Measurements from ENCODE around the gene ARAP1. TPM values are rescaled to one million over a fixed set of nuclear protein-coding genes. Genes with fewer than 3 reads are reported as not detected.

Gene ARAP1
- total and polyA plus RNA-seq, 3 experiments from 2014 or later: 39.8 to 64.0 (median 61.2) TPM

- Mint-ChIP-seq H3K4me1 (peaks cover 38 to 68% (median 40%) of the 10 kb centered on the region in 3 donors), H3K9me3 (peaks cover 0 to 1% (median 0%) of the 10 kb centered on the region in 5 donors), H3K27ac (peak overlapping the region in 5 of 8 donors; percentile 42 to 54 (median 52)), H3K4me3 (no peak overlapping the region), H3K36me3 (peaks cover 7 to 49% (median 11%) of the 10 kb centered on the region in 3 donors), H3K27me3 (peaks cover 0 to 9% of the 10 kb centered on the region in 2 donors)
- ChIA-PET POLR2A (no interaction called here), CTCF (interaction anchor here (1.1 to 4.1 kb wide), 8 partner anchors 10 to 452 kb away, joined by 3 to 42 read pairs (median 6); partner anchors contain the start of genes FCHSD2 and STARD10)
- peaks cover 5% of the 10 kb centered on the region for H3K36me3 ChIP-seq (ENCODE audit: insufficient read depth, low read length)
- H3K4me1 ChIP-seq (ENCODE audit: insufficient read depth, low read length): peaks cover 19% of the 10 kb centered on the region
- DNase-seq: no peak
- no peaks in the 10 kb centered on the region for H3K9me3 ChIP-seq (ENCODE audit: low read length)
- H3K27ac ChIP-seq (ENCODE audit: low read depth, low read length): no peak overlapping the region
- no peaks in the 10 kb centered on the region for H3K27me3 ChIP-seq (ENCODE audit: insufficient read depth, low read length, poor library complexity, severe bottlenecking)
- no peak overlapping the region for H3K4me3 ChIP-seq (ENCODE audit: low read length)
Observed at GRCh38 chr11:72726266-72727220, 25.7 kb downstream of the ARAP1 start.

DNA sequence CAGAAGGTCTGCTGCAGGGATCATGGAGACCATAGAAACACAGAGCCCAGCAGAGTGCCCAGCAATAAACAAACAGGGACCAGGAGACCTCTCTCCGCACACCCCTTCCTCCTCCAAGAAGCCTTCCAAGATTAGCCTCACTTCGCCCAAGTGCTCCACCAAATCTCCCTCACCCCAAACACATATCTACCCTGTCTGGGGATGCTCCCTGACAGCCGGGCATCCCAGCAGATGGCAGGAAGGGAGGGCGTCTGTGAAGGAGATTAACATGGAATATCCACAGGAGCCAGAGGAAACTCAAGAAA is 26.5 kb downstream of the ARAP1 start:
- Mint-ChIP-seq H3K36me3 (peaks cover 4 to 44% (median 7%) of the 10 kb centered on the region in 3 donors), H3K27ac (peak overlapping the region in 7 of 8 donors; percentile 87 to 95 (median 90)), H3K9me3 (peaks cover 0 to 1% (median 0%) of the 10 kb centered on the region in 5 donors), H3K4me1 (peaks cover 44 to 73% (median 47%) of the 10 kb centered on the region in 3 donors), H3K27me3 (peaks cover 0 to 9% of the 10 kb centered on the region in 2 donors), H3K4me3 (peak overlapping the region in 1 of 7 donors; percentile 65)
- Histone ChIP-seq H3K4me3 (ENCODE audit: low read length) (no peak overlapping the region), H3K4me1 (ENCODE audit: insufficient read depth, low read length) (peaks cover 28% of the 10 kb centered on the region), H3K36me3 (ENCODE audit: insufficient read depth, low read length) (peaks cover 5% of the 10 kb centered on the region), H3K27me3 (ENCODE audit: insufficient read depth, low read length, poor library complexity, severe bottlenecking) (no peaks in the 10 kb centered on the region), H3K27ac (ENCODE audit: low read depth, low read length) (peak overlapping the region; percentile 29), H3K9me3 (ENCODE audit: low read length) (no peaks in the 10 kb centered on the region)
- POLR2A ChIA-PET: interaction anchor here (0.6 to 1.4 kb wide), 8 partner anchors 11 to 417 kb away, joined by 3 to 10 read pairs (median 4); partner anchors contain the start of genes FCHSD2 and STARD10
- CTCF ChIA-PET: interaction anchor here (0.6 to 4.3 kb wide), 34 partner anchors 8 to 452 kb away, joined by 3 to 62 read pairs (median 4); partner anchors contain the start of genes ARAP1 and STARD10
- DNase-seq: no peak

DNA sequence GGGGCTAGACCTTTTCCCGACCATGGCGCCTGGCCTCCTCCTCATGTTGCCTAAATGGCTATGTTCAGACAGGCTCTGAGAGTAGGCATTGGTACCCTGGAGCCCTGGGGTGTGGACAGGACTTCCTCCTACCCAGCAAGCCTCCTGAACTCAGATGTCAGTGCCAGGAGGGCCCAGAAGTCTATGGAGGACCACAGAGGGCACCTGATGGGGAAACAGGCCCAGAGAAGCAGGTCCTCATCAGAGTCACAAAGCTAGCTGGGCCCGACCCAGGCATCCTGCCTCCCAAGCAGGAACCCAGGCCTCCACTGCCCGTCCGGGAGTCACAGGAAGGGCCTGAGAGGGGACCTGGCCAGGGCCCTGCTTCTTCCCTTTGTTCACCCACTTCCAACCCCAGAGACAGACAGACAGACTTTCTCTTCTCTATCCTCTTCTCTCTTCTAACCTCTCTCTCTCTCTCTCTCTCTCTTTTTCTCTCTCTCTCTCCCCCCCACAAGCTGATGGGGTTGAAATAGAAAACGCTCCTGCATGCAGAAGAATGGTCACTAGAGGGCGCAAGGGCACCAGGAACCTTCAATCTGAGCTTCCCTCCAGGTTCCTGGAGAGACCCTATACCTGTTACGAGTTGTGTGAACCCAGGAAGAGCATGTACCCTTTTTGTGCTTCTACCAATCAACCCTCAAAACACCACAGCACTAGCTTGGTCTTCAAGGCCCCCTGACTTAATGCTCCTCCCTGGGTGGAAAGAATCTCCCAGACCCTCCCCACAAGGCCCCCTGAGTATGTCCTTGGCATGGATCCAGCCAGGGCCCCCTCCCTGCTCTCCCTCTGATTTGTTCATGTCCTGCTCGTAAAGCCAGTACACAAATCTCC is 27.1 kb downstream of the ARAP1 start:
- Mint-ChIP-seq H3K27me3 (peaks cover 0 to 9% of the 10 kb centered on the region in 2 donors), H3K4me1 (peaks cover 48 to 78% (median 51%) of the 10 kb centered on the region in 3 donors), H3K36me3 (peaks cover 3 to 47% (median 5%) of the 10 kb centered on the region in 3 donors), H3K9me3 (peaks cover 0 to 1% (median 0%) of the 10 kb centered on the region in 5 donors), H3K27ac (peak overlapping the region; percentile 76 to 97 (median 90)), H3K4me3 (peak overlapping the region in 6 of 7 donors; percentile 12 to 82 (median 60))
- Histone ChIP-seq H3K9me3 (ENCODE audit: low read length) (no peaks in the 10 kb centered on the region), H3K27me3 (ENCODE audit: insufficient read depth, low read length, poor library complexity, severe bottlenecking) (no peaks in the 10 kb centered on the region), H3K36me3 (ENCODE audit: insufficient read depth, low read length) (peaks cover 5% of the 10 kb centered on the region), H3K27ac (ENCODE audit: low read depth, low read length) (peak overlapping the region; percentile 29), H3K4me1 (ENCODE audit: insufficient read depth, low read length) (peaks cover 34% of the 10 kb centered on the region), H3K4me3 (ENCODE audit: low read length) (no peak overlapping the region)
- ChIA-PET CTCF (interaction anchor here (0.6 to 4.3 kb wide), 35 partner anchors 8 to 453 kb away, joined by 3 to 62 read pairs (median 4); partner anchors contain the start of genes ARAP1 and STARD10), POLR2A (interaction anchor here (0.5 to 1.4 kb wide), 10 partner anchors 9 to 417 kb away, joined by 3 to 10 read pairs (median 4); partner anchors contain the start of genes FCHSD2 and STARD10)
- DNase-seq: peak; percentile 66 to 88 (median 82)

GRCh38 chr11:72724021-72724551 is 28.1 kb downstream of the ARAP1 start:
- POLR2A ChIA-PET: interaction anchor here (0.8 to 3.4 kb wide), 2 partner anchors 70 to 89 kb away, joined by 3 to 15 read pairs; partner anchors contain the start of gene STARD10
- Histone ChIP-seq H3K4me1 (ENCODE audit: insufficient read depth, low read length) (peaks cover 44% of the 10 kb centered on the region), H3K36me3 (ENCODE audit: insufficient read depth, low read length) (peaks cover 5% of the 10 kb centered on the region), H3K27me3 (ENCODE audit: insufficient read depth, low read length, poor library complexity, severe bottlenecking) (no peaks in the 10 kb centered on the region), H3K27ac (ENCODE audit: low read depth, low read length) (no peak overlapping the region), H3K9me3 (ENCODE audit: low read length) (no peaks in the 10 kb centered on the region), H3K4me3 (ENCODE audit: low read length) (no peak overlapping the region)
- peak overlapping the region in 2 of 7 donors; percentile 46 to 65 for H3K4me3 Mint-ChIP-seq
- peaks cover 0 to 1% (median 0%) of the 10 kb centered on the region in 5 donors for H3K9me3 Mint-ChIP-seq
- CTCF ChIA-PET: interaction anchor here (1.5 to 4.3 kb wide), 6 partner anchors 40 to 454 kb away, joined by 3 to 62 read pairs (median 9); partner anchors contain the start of gene STARD10
- H3K27ac Mint-ChIP-seq: peak overlapping the region; percentile 38 to 97 (median 78)
- H3K27me3 Mint-ChIP-seq: peaks cover 0 to 9% of the 10 kb centered on the region in 2 donors
- peaks cover 0 to 50% (median 5%) of the 10 kb centered on the region in 3 donors for H3K36me3 Mint-ChIP-seq
- no peak for DNase-seq
- H3K4me1 Mint-ChIP-seq: peaks cover 53 to 86% (median 56%) of the 10 kb centered on the region in 3 donors

DNA sequence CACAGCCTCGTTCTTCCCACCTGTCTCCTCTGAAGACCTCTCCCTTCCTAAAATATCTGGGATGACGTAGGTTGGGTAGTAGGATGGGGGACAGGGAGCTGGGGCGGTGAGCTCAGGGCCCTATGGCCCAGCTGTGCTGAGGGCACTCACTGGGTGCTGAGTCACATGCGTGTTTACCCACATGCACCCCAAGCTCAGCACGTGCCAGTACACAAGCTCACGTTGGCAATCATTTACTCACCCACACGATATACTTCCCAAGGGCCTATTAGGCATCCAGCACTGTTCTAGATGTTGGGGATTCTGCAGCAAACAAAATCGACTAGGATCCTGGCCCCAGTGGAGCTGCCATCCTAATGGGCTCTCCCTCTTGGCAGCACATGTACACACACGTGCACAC is 28.7 kb downstream of the ARAP1 start:
- CTCF ChIA-PET: interaction anchor here (0.8 to 4.3 kb wide), 7 partner anchors 39 to 565 kb away, joined by 3 to 62 read pairs (median 7); partner anchors contain the start of gene STARD10
- Mint-ChIP-seq H3K36me3 (peaks cover 0 to 50% (median 5%) of the 10 kb centered on the region in 3 donors), H3K4me3 (peak overlapping the region in 2 of 7 donors; percentile 46 to 65)

DNA sequence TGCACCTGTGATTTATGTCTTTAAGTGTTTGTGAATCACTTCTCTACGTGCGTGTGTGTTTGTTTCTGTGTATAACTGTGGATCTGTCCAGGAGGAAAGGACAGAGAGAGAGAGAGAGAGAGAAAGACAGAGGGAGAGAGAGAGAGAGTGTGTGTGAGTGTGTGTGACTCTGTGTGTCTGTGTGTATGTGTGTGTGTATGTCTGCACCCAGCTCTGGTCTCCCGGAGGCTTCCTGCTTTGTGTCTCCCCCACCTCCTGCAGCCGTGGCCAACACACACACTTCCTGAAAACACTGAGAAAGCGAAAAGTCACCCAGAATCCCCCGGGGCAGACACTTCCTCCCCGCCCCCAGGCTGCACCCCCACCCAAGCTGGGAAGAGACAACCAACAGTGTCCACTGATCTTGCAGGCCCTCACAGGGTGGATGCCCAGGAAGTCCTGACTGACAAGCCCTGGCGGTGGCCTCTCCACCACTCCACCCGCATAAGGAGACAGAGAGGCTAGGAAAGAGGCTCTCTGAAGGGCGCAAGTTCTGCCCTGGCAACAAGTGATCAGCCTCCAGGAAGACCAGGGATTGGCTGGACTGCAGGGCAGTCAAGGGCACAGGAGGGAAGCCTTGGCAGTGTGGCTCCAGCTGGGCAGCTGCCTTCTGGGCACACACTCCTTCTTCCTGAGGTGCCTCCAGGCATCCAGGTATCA is 30.0 kb downstream of the ARAP1 start:
- Mint-ChIP-seq H3K4me1 (peaks cover 57 to 86% (median 62%) of the 10 kb centered on the region in 3 donors), H3K27me3 (peaks cover 0 to 9% of the 10 kb centered on the region in 2 donors), H3K9me3 (peaks cover 0 to 1% (median 0%) of the 10 kb centered on the region in 5 donors), H3K4me3 (peak overlapping the region; percentile 89 to 95 (median 92)), H3K36me3 (peaks cover 0 to 50% (median 3%) of the 10 kb centered on the region in 3 donors), H3K27ac (peak overlapping the region; percentile 87 to 99 (median 96))
- H3K9me3 ChIP-seq (ENCODE audit: low read length): no peaks in the 10 kb centered on the region
- H3K36me3 ChIP-seq (ENCODE audit: insufficient read depth, low read length): peaks cover 13% of the 10 kb centered on the region
- ChIA-PET CTCF (interaction anchor here (1.1 to 4.3 kb wide), 9 partner anchors 25 to 456 kb away, joined by 3 to 62 read pairs (median 5); partner anchors contain the start of gene STARD10), POLR2A (interaction anchor here (0.6 to 3.4 kb wide), 5 partner anchors 15 to 420 kb away, joined by 3 to 15 read pairs (median 4); partner anchors contain the start of genes FCHSD2 and STARD10)
- peak overlapping the region; percentile 81 for H3K4me3 ChIP-seq (ENCODE audit: low read length)
- H3K27me3 ChIP-seq (ENCODE audit: insufficient read depth, low read length, poor library complexity, severe bottlenecking): no peaks in the 10 kb centered on the region
- DNase-seq: peak; percentile 75 to 92 (median 87)
- H3K27ac ChIP-seq (ENCODE audit: low read depth, low read length): peak overlapping the region; percentile 84
- H3K4me1 ChIP-seq (ENCODE audit: insufficient read depth, low read length): peaks cover 53% of the 10 kb centered on the region

More for the DNA sequence above, 28.7 kb downstream of the ARAP1 start:
- DNase-seq: no peak
- H3K27me3 Mint-ChIP-seq: peaks cover 0 to 9% of the 10 kb centered on the region in 2 donors
- H3K27me3 ChIP-seq (ENCODE audit: insufficient read depth, low read length, poor library complexity, severe bottlenecking): no peaks in the 10 kb centered on the region
- no peaks in the 10 kb centered on the region for H3K9me3 ChIP-seq (ENCODE audit: low read length)
- H3K4me1 ChIP-seq (ENCODE audit: insufficient read depth, low read length): peaks cover 50% of the 10 kb centered on the region
- peak overlapping the region; percentile 33 to 97 (median 66) for H3K27ac Mint-ChIP-seq
- POLR2A ChIA-PET: interaction anchor here (0.8 to 3.4 kb wide), 3 partner anchors 58 to 90 kb away, joined by 3 to 15 read pairs (median 4); partner anchors contain the start of gene STARD10
- H3K27ac ChIP-seq (ENCODE audit: low read depth, low read length): no peak overlapping the region
- H3K4me3 ChIP-seq (ENCODE audit: low read length): no peak overlapping the region
- peaks cover 57 to 86% (median 59%) of the 10 kb centered on the region in 3 donors for H3K4me1 Mint-ChIP-seq
- peaks cover 0 to 1% (median 0%) of the 10 kb centered on the region in 5 donors for H3K9me3 Mint-ChIP-seq
- peaks cover 11% of the 10 kb centered on the region for H3K36me3 ChIP-seq (ENCODE audit: insufficient read depth, low read length)

Data from CD8-positive, alpha-beta memory T cell (primary cell).